Cardiac fibroblast (primary cell): Measurements from ENCODE around the gene MAGI2.
A peak's percentile ranks its signal among the peaks of the same experiment; 100 is the strongest.

Source experiments
- DNase-seq, 2 donors: peaks; one replicate each; pipeline versions ENCODE4 v3.0.0 to v3.0.0-alpha.2; 2010; ENCODE audit warnings: low read depth in 2 of 2
- H3K4me3 ChIP-seq, 2 donors: replicated peaks in 1 of 2; 1 replicate in 1 of 2; 2 replicates in 1 of 2; pipeline ENCODE4 v1.5.1; 2011; ENCODE audit warnings: low read depth in 2 of 2, low read length in 2 of 2, mild to moderate bottlenecking in 2 of 2, moderate library complexity in 1 of 2
- TF ChIP-seq, protein P1 (sequence below): IDR thresholded peaks from one replicate; pipeline ENCODE4 v1.5.1; 2011; ENCODE audit warnings: low read depth, mild to moderate bottlenecking, low read length, inconsistent platforms

Gene MAGI2

DNA sequence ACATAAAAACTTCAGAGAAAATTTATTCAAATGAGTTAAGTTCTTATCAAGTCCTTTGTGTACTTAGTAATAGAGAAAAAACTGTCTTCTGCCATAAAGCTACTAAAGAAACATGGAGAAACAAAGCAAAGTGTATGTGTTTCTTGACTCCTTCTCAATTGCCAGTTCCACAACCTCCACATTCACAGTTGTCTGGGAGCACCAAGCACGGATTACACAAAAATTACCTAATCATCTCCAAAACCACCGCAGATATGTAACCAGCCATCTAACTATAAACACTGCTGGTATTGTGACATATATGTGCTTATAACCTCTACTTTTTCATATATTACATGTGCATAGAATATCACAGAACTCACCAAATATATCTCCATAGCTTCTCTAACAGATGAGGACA is 23.1 kb downstream of the MAGI2 start:
- DNase-seq = no peak
- TF ChIP-seq, protein P1, sequence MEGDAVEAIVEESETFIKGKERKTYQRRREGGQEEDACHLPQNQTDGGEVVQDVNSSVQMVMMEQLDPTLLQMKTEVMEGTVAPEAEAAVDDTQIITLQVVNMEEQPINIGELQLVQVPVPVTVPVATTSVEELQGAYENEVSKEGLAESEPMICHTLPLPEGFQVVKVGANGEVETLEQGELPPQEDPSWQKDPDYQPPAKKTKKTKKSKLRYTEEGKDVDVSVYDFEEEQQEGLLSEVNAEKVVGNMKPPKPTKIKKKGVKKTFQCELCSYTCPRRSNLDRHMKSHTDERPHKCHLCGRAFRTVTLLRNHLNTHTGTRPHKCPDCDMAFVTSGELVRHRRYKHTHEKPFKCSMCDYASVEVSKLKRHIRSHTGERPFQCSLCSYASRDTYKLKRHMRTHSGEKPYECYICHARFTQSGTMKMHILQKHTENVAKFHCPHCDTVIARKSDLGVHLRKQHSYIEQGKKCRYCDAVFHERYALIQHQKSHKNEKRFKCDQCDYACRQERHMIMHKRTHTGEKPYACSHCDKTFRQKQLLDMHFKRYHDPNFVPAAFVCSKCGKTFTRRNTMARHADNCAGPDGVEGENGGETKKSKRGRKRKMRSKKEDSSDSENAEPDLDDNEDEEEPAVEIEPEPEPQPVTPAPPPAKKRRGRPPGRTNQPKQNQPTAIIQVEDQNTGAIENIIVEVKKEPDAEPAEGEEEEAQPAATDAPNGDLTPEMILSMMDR = no peak
- no peak overlapping the region for H3K4me3 ChIP-seq

DNA sequence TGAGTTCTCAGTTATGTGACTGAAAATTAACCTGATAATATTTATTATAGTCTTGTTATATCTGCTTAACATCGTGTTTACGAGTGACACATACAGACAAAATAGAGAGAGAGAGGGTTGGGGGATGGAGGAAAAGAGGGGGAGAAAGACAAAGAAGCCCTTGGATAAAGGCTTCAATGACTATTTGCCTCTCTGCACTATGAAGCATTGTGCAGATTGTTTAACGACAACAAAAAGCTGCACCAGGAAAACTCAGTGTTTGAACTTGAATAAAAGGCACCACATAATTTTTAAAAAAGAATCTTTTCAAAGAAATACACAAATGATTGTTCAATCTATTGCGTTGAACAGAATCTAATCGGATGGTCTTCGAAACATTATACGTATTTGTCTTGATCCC is 27.8 kb downstream of the MAGI2 start:
- TF ChIP-seq, protein P1 = no peak
- no peak overlapping the region for H3K4me3 ChIP-seq
- DNase-seq = no peak

DNA sequence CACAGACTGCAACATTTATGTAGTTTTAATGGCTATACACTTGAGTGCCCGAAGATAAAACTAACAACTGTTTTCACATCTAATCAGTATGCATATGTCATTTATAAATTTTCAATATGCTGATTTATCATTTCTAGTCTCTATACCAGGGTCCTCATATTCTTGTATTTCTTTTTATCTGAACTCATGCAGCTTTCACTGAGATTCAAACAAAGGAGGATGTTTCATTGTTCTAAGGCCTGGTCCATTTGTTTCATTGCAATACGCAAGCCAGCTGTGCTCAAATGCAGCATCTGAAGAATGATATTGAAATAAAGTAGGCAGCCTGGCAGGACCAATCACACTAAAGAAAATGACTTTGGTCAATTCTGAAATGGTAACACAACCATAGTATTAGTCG is 31.7 kb downstream of the MAGI2 start:
- no peak for DNase-seq
- no peak overlapping the region for H3K4me3 ChIP-seq
- TF ChIP-seq, protein P1 = no peak

DNA sequence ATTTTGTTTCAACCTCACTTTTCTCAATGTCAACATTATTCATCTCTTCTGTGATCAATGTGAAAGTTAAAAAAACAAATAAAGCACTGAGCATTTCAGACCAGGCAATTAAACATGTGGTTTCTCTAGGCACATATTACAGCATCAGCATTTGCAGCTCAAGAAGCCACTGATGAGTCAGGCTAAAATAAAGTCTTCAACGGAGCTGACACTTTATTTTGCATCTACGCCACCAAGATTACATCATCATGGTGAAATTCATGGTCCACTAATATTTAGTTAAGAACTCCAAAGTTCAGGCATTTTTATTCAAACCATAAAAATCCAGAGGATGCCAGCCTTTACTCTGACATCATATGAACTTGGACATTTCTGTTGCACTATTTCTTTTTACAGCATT is 33.0 kb downstream of the MAGI2 start:
- DNase-seq = peak; percentile 75 to 89
- H3K4me3 ChIP-seq = no peak overlapping the region
- TF ChIP-seq, protein P1 = no peak

DNA sequence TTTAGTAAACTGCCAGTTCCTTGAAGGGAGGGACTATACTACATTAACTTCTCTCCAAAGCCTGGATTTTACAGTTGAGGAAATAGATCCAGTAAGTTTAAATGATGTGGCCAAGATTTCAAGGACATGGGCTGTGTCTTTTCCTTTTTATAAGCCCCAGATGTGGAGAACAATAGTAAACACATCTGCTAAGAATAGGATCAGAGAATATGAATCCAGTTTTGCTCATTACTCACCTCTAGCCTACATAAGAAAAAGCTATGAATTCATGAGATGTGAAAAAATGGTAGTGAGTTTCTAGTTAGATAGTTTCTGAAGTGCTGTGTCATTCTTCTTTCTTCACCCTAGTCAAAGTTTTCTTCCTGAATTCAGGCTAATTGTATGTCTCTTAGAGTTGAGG is 38.6 kb downstream of the MAGI2 start:
- TF ChIP-seq, protein P1 = no peak
- H3K4me3 ChIP-seq = no peak overlapping the region

DNA sequence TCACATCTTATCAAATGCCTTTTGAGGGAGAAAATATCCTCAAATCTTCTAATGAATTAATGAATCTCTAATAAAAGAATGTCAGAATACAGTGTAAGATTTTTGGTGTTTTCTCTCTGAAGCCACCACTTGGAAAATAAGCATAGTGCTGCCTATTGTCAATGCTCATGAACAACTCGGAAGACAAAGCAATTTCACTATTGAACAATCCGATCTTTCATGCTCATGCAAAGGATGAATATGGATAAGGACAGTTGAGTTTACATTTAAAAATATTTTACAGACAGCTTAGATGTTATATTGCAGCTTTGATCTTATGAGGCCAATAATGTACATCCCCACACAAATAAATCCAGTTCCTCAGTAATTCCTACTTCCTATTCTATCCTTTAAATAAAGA is 40.6 kb downstream of the MAGI2 start:
- TF ChIP-seq, protein P1 = no peak
- DNase-seq = no peak
- H3K4me3 ChIP-seq = no peak overlapping the region

More for the DNA sequence above, 38.6 kb downstream of the MAGI2 start:
- DNase-seq = peak in 1 of 2 donors; percentile 43

DNA sequence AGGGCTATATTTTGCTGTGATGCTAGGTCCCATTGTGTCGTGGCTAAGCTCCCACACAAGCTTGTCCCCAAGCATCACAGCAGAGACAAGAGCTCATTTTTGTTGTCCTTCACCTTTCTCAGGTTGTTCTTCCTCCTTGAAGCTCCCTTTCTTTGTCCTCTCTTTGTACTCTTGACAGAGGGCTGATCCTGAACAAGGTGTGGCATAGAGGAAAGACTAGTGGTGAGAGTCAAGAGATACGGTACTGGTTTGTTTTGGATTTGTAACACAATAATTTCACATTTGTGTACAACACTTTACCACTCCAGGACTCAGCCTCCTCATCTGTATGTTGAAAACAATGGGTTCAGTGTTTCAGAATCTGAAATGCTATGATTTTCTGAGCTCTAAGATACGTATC is 41.0 kb downstream of the MAGI2 start:
- DNase-seq = no peak
- TF ChIP-seq, protein P1 = no peak

More for the DNA sequence above, 41.0 kb downstream of the MAGI2 start:
- H3K4me3 ChIP-seq = no peak overlapping the region
